ENCODE results near the gene A2M. TPM values are rescaled to one million over a fixed set of nuclear protein-coding genes. Genes with fewer than 3 reads are reported as not detected.

The A2M gene
- total RNA-seq, 2 experiments from 2014 or later, result not detected

- Mint-ChIP-seq H3K4me1 (ENCODE audit: low read depth) (no peaks in the 10 kb centered on the region), H3K9me3 (no peaks in the 10 kb centered on the region), H3K27ac (no peak overlapping the region), H3K4me3 (no peak overlapping the region), H3K36me3 (ENCODE audit: low read depth) (peaks cover 3% of the 10 kb centered on the region), H3K27me3 (ENCODE audit: low read depth) (no peaks in the 10 kb centered on the region)
- no peak for DNase-seq
- intact Hi-C loops (cut with micrococcal nuclease), result no loop called here
- CTCF ChIA-PET, result interaction anchor here (2.0 kb wide), 1 partner anchor 25 kb away, joined by 6 read pairs; no protein-coding TSS in a partner anchor
Observed at GRCh38 chr12:9074484-9075137, 41.1 kb downstream of the A2M start.

- Mint-ChIP-seq H3K9me3 (no peaks in the 10 kb centered on the region), H3K4me3 (no peak overlapping the region), H3K4me1 (ENCODE audit: low read depth) (no peaks in the 10 kb centered on the region), H3K27ac (no peak overlapping the region), H3K27me3 (ENCODE audit: low read depth) (no peaks in the 10 kb centered on the region), H3K36me3 (ENCODE audit: low read depth) (peaks cover under 1% of the 10 kb centered on the region)
- intact Hi-C loops (cut with micrococcal nuclease), result no loop called here
- CTCF ChIA-PET, result interaction anchor here (0.7 kb wide), 1 partner anchor 391 kb away, joined by 3 read pairs; no protein-coding TSS in a partner anchor
- no peak for DNase-seq
Observed at GRCh38 chr12:9073076-9073475, 42.6 kb downstream of the A2M start.

GRCh38 chr12:9072481-9073038 is 43.2 kb downstream of the A2M start:
- DNase-seq, result no peak
- Mint-ChIP-seq H3K36me3 (ENCODE audit: low read depth) (no peaks in the 10 kb centered on the region), H3K9me3 (no peaks in the 10 kb centered on the region), H3K4me3 (no peak overlapping the region), H3K27me3 (ENCODE audit: low read depth) (no peaks in the 10 kb centered on the region), H3K4me1 (ENCODE audit: low read depth) (no peaks in the 10 kb centered on the region), H3K27ac (no peak overlapping the region)
- CTCF ChIA-PET, result interaction anchor here (0.7 kb wide), 1 partner anchor 391 kb away, joined by 3 read pairs; no protein-coding TSS in a partner anchor
- intact Hi-C loops (cut with micrococcal nuclease), result no loop called here

- Mint-ChIP-seq H3K4me1 (ENCODE audit: low read depth) (no peaks in the 10 kb centered on the region), H3K9me3 (no peaks in the 10 kb centered on the region), H3K27me3 (ENCODE audit: low read depth) (no peaks in the 10 kb centered on the region), H3K27ac (no peak overlapping the region), H3K36me3 (ENCODE audit: low read depth) (no peaks in the 10 kb centered on the region), H3K4me3 (no peak overlapping the region)
- intact Hi-C loops (cut with micrococcal nuclease), result no loop called here
- CTCF ChIA-PET, result no interaction called here
- no peak for DNase-seq
Observed at GRCh38 chr12:9071969-9072368, 43.8 kb downstream of the A2M start.

GRCh38 chr12:9071518-9071917 is 44.2 kb downstream of the A2M start:
- no peaks in the 10 kb centered on the region for H3K27me3 Mint-ChIP-seq (ENCODE audit: low read depth)

GRCh38 chr12:9070351-9070750 is 45.4 kb downstream of the A2M start:
- intact Hi-C loops (cut with micrococcal nuclease), result no loop called here
- H3K27me3 Mint-ChIP-seq (ENCODE audit: low read depth), result no peaks in the 10 kb centered on the region
- no peak for DNase-seq
- no peak overlapping the region for H3K4me3 Mint-ChIP-seq
- no peak overlapping the region for H3K27ac Mint-ChIP-seq
- peaks cover under 1% of the 10 kb centered on the region for H3K36me3 Mint-ChIP-seq (ENCODE audit: low read depth)
- H3K9me3 Mint-ChIP-seq, result no peaks in the 10 kb centered on the region
- H3K4me1 Mint-ChIP-seq (ENCODE audit: low read depth), result no peaks in the 10 kb centered on the region
- CTCF ChIA-PET, result no interaction called here

More at GRCh38 chr12:9071518-9071917, 44.2 kb downstream of the A2M start:
- intact Hi-C loops (cut with micrococcal nuclease), result no loop called here
- no peak overlapping the region for H3K27ac Mint-ChIP-seq
- CTCF ChIA-PET, result no interaction called here
- no peak overlapping the region for H3K4me3 Mint-ChIP-seq
- H3K4me1 Mint-ChIP-seq (ENCODE audit: low read depth), result no peaks in the 10 kb centered on the region
- H3K36me3 Mint-ChIP-seq (ENCODE audit: low read depth), result no peaks in the 10 kb centered on the region
- DNase-seq, result no peak
- H3K9me3 Mint-ChIP-seq, result no peaks in the 10 kb centered on the region

GRCh38 chr12:9068600-9068999 is 47.1 kb downstream of the A2M start:
- Mint-ChIP-seq H3K9me3 (no peaks in the 10 kb centered on the region), H3K27ac (no peak overlapping the region), H3K36me3 (ENCODE audit: low read depth) (peaks cover 2% of the 10 kb centered on the region), H3K4me3 (no peak overlapping the region), H3K27me3 (ENCODE audit: low read depth) (peaks cover 2% of the 10 kb centered on the region), H3K4me1 (ENCODE audit: low read depth) (peaks cover 5% of the 10 kb centered on the region)
- DNase-seq, result no peak
- intact Hi-C loops (cut with micrococcal nuclease), result no loop called here
- CTCF ChIA-PET, result interaction anchor here (0.6 to 0.7 kb wide), 2 partner anchors 411 to 524 kb away, joined by 3 read pairs; no protein-coding TSS in a partner anchor

GRCh38 chr12:9068086-9068485 is 47.6 kb downstream of the A2M start:
- CTCF ChIA-PET, result interaction anchor here (0.7 kb wide), 1 partner anchor 411 kb away, joined by 3 read pairs; no protein-coding TSS in a partner anchor
- intact Hi-C loops (cut with micrococcal nuclease), result no loop called here
- H3K9me3 Mint-ChIP-seq, result no peaks in the 10 kb centered on the region
- peaks cover 7% of the 10 kb centered on the region for H3K4me1 Mint-ChIP-seq (ENCODE audit: low read depth)
- peaks cover 2% of the 10 kb centered on the region for H3K27me3 Mint-ChIP-seq (ENCODE audit: low read depth)
- no peak overlapping the region for H3K4me3 Mint-ChIP-seq
- no peak for DNase-seq
- H3K27ac Mint-ChIP-seq, result no peak overlapping the region
- H3K36me3 Mint-ChIP-seq (ENCODE audit: low read depth), result peaks cover 2% of the 10 kb centered on the region

- no peak for DNase-seq
- intact Hi-C loops (cut with micrococcal nuclease), result no loop called here
- no peak overlapping the region for H3K4me3 Mint-ChIP-seq
- H3K4me1 Mint-ChIP-seq (ENCODE audit: low read depth), result peaks cover 7% of the 10 kb centered on the region
- no peak overlapping the region for H3K27ac Mint-ChIP-seq
- CTCF ChIA-PET, result interaction anchor here (0.6 to 2.2 kb wide), 5 partner anchors 9 to 1328 kb away, joined by 3 to 10 read pairs (median 4); no protein-coding TSS in a partner anchor
- H3K9me3 Mint-ChIP-seq, result no peaks in the 10 kb centered on the region
- peaks cover 2% of the 10 kb centered on the region for H3K36me3 Mint-ChIP-seq (ENCODE audit: low read depth)
- peaks cover 2% of the 10 kb centered on the region for H3K27me3 Mint-ChIP-seq (ENCODE audit: low read depth)
Observed at GRCh38 chr12:9066755-9067423, 48.8 kb downstream of the A2M start.

GRCh38 chr12:9066183-9066623 is 49.5 kb downstream of the A2M start:
- intact Hi-C loops (cut with micrococcal nuclease), result no loop called here
- H3K27ac Mint-ChIP-seq, result no peak overlapping the region
- H3K36me3 Mint-ChIP-seq (ENCODE audit: low read depth), result peaks cover 2% of the 10 kb centered on the region
- H3K4me3 Mint-ChIP-seq, result peak overlapping the region; percentile 0
- peaks cover 2% of the 10 kb centered on the region for H3K27me3 Mint-ChIP-seq (ENCODE audit: low read depth)
- H3K4me1 Mint-ChIP-seq (ENCODE audit: low read depth), result peaks cover 7% of the 10 kb centered on the region
- CTCF ChIA-PET, result interaction anchor here (0.6 to 2.2 kb wide), 6 partner anchors 10 to 281 kb away, joined by 3 to 10 read pairs (median 4); partner anchors contain the start of gene M6PR
- no peak for DNase-seq
- no peaks in the 10 kb centered on the region for H3K9me3 Mint-ChIP-seq

GRCh38 chr12:9065607-9065856 is 50.2 kb downstream of the A2M start:
- Mint-ChIP-seq H3K4me3 (peak overlapping the region; percentile 41), H3K36me3 (ENCODE audit: low read depth) (peaks cover 2% of the 10 kb centered on the region), H3K4me1 (ENCODE audit: low read depth) (peaks cover 7% of the 10 kb centered on the region), H3K9me3 (no peaks in the 10 kb centered on the region), H3K27me3 (ENCODE audit: low read depth) (peaks cover 2% of the 10 kb centered on the region), H3K27ac (no peak overlapping the region)
- CTCF ChIA-PET, result interaction anchor here (0.6 to 2.2 kb wide), 4 partner anchors 10 to 116 kb away, joined by 3 to 10 read pairs (median 4); partner anchors contain the start of gene M6PR
- intact Hi-C loops (cut with micrococcal nuclease), result no loop called here
- no peak for DNase-seq

- Mint-ChIP-seq H3K27ac (no peak overlapping the region), H3K4me1 (ENCODE audit: low read depth) (peaks cover 7% of the 10 kb centered on the region), H3K36me3 (ENCODE audit: low read depth) (peaks cover 2% of the 10 kb centered on the region), H3K27me3 (ENCODE audit: low read depth) (peaks cover 2% of the 10 kb centered on the region), H3K9me3 (no peaks in the 10 kb centered on the region), H3K4me3 (peak overlapping the region; percentile 69)
- intact Hi-C loops (cut with micrococcal nuclease), result loop anchor here (1.0 to 5.0 kb wide), 3 partner anchors 218 to 322 kb away; no protein-coding TSS in a partner anchor
- CTCF ChIA-PET, result interaction anchor here (1.0 to 2.2 kb wide), 12 partner anchors 12 to 280 kb away, joined by 3 to 12 read pairs (median 3); partner anchors contain the start of gene M6PR
- DNase-seq, result no peak
Observed at GRCh38 chr12:9064815-9065606, 50.7 kb downstream of the A2M start.

Measured in activated naive CD4-positive, alpha-beta T cell treated with anti-CD3 and anti-CD28 coated beads for 36 hours (primary cell).